ENCODE results near the gene IPPK. TPM values are rescaled to one million over a fixed set of nuclear protein-coding genes. Genes with fewer than 3 reads are reported as not detected.

IPPK gene
- total RNA-seq, 3 donors from 2014 or later = 5.8 to 22.8 (median 12.1) TPM

DNA sequence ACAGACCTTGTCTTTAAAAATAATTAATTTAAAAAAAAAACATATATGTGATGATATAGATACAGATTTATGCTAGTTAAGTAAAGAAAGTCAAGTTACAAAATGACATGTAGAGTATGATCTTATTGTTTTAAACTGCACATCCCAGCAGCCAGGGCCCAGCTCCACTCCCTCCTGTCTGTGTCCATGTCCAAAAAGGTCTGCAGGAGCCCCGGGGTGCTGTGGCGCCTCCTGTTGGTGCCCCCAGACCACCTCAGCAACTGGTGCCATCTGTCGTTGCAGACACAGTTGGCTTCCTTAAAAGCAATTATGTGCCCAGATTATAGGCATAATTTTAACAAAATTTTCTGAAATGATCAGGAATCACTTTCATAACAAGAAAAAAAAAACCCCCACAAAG lies 33.3 kb downstream of the IPPK start:
- Histone ChIP-seq H3K36me3 (no peaks in the 10 kb centered on the region), H3K9me3 (no peaks in the 10 kb centered on the region), H3K4me1 (no peaks in the 10 kb centered on the region), H3K4me3 (no peak overlapping the region), H3K27me3 (no peaks in the 10 kb centered on the region), H3K27ac (no peak overlapping the region)
- intact Hi-C loops (cut with DNase I; ENCODE audit: low total_unique reads) = loop anchor here (5.0 kb wide), 1 partner anchor 309 kb away; the partner anchor contains the start of genes CENPP and NOL8
- no peak for TF ChIP-seq POLR2A (IDR thresholded peaks at IDR 0.05)
- TF ChIP-seq CTCF (IDR thresholded peaks at IDR 0.05) = no peak
- no peak for TF ChIP-seq POLR2AphosphoS5 (IDR thresholded peaks at IDR 0.05)
- no peak for DNase-seq (ENCODE audit: low spot score in 2 of 2)

DNA sequence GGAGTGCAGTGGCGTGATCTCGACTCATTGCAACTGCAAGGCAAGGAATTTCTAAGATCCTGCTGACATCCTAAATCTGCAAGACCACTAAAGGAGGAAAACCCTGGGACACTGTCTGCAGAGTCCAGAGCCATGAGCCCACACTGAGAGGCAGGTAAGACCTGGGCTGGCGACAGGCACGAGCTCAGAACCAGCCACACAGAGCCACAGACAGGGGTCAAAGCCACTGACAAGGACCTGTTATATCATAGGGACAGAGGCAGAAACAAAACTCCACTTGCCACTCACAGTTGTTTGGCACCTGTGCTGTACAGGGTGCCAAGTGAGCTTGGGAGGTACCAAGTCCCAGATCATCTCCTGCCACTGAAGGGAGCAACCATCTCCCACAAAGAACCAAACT lies 34.2 kb downstream of the IPPK start:
- Histone ChIP-seq H3K27ac (no peak overlapping the region), H3K4me1 (no peaks in the 10 kb centered on the region), H3K36me3 (no peaks in the 10 kb centered on the region), H3K9me3 (no peaks in the 10 kb centered on the region), H3K4me3 (no peak overlapping the region), H3K27me3 (no peaks in the 10 kb centered on the region)
- TF ChIP-seq POLR2A (IDR thresholded peaks at IDR 0.05) (no peak), CTCF (IDR thresholded peaks at IDR 0.05) (no peak), POLR2AphosphoS5 (IDR thresholded peaks at IDR 0.05) (no peak)
- intact Hi-C loops (cut with DNase I; ENCODE audit: low total_unique reads) = loop anchor here (5.0 kb wide), 1 partner anchor 308 kb away; the partner anchor contains the start of genes CENPP and NOL8
- no peak for DNase-seq (ENCODE audit: low spot score in 2 of 2)

- H3K27me3 ChIP-seq = no peaks in the 10 kb centered on the region
- peak; percentile 36 to 72 for DNase-seq (ENCODE audit: low spot score in 2 of 2)
- H3K9me3 ChIP-seq = no peaks in the 10 kb centered on the region
- no peaks in the 10 kb centered on the region for H3K4me1 ChIP-seq
- intact Hi-C loops (cut with DNase I; ENCODE audit: low total_unique reads) = loop anchor here (5.0 kb wide), 1 partner anchor 308 kb away; the partner anchor contains the start of genes CENPP and NOL8
- H3K4me3 ChIP-seq = no peak overlapping the region
- TF ChIP-seq POLR2AphosphoS5 (IDR thresholded peaks at IDR 0.05) (peak in 1 of 3 donors; percentile 44), POLR2A (IDR thresholded peaks at IDR 0.05) (no peak), CTCF (IDR thresholded peaks at IDR 0.05) (peak; percentile 52 to 92 (median 83))
- no peaks in the 10 kb centered on the region for H3K36me3 ChIP-seq
- peak overlapping the region in 1 of 2 donors; percentile 46 for H3K27ac ChIP-seq
Observed at GRCh38 chr9:92634712-92635605, 35.0 kb downstream of the IPPK start.

GRCh38 chr9:92633614-92634278 lies 36.2 kb downstream of the IPPK start:
- intact Hi-C loops (cut with DNase I; ENCODE audit: low total_unique reads) = no loop called here
- H3K36me3 ChIP-seq = no peaks in the 10 kb centered on the region
- DNase-seq (ENCODE audit: low spot score in 2 of 2) = no peak
- no peaks in the 10 kb centered on the region for H3K9me3 ChIP-seq
- no peaks in the 10 kb centered on the region for H3K27me3 ChIP-seq
- no peak for TF ChIP-seq POLR2AphosphoS5 (IDR thresholded peaks at IDR 0.05)
- H3K27ac ChIP-seq = no peak overlapping the region
- no peaks in the 10 kb centered on the region for H3K4me1 ChIP-seq
- no peak overlapping the region for H3K4me3 ChIP-seq

GRCh38 chr9:92632641-92633040 lies 37.3 kb downstream of the IPPK start:
- Histone ChIP-seq H3K36me3 (no peaks in the 10 kb centered on the region), H3K4me3 (no peak overlapping the region), H3K4me1 (no peaks in the 10 kb centered on the region), H3K27ac (no peak overlapping the region), H3K9me3 (no peaks in the 10 kb centered on the region), H3K27me3 (no peaks in the 10 kb centered on the region)
- no peak for TF ChIP-seq POLR2A (IDR thresholded peaks at IDR 0.05)
- TF ChIP-seq CTCF (IDR thresholded peaks at IDR 0.05) = no peak
- no peak for TF ChIP-seq POLR2AphosphoS5 (IDR thresholded peaks at IDR 0.05)
- DNase-seq (ENCODE audit: low spot score in 2 of 2) = no peak
- intact Hi-C loops (cut with DNase I; ENCODE audit: low total_unique reads) = no loop called here
